GM21367 (cell line): Measurements from ENCODE around the gene PDE6A.

ENCODE experiments used
- ATAC-seq: cut with Tn5 transposase; IDR thresholded peaks from one replicate; pipeline ENCODE4 v1.9.1; 2021; ENCODE audit not compliant: unreplicated experiment

The PDE6A gene

GRCh38 chr5:149944666-149945065 lies at the start of gene PDE6A:
PDE6A (minus strand) TSS chr5:149944793; CDS start chr5:149944673, 120 bp downstream.
- no peak for ATAC-seq

GRCh38 chr5:149993471-149993870 lies 48.9 kb upstream of the PDE6A start:
- ATAC-seq: no peak

DNA sequence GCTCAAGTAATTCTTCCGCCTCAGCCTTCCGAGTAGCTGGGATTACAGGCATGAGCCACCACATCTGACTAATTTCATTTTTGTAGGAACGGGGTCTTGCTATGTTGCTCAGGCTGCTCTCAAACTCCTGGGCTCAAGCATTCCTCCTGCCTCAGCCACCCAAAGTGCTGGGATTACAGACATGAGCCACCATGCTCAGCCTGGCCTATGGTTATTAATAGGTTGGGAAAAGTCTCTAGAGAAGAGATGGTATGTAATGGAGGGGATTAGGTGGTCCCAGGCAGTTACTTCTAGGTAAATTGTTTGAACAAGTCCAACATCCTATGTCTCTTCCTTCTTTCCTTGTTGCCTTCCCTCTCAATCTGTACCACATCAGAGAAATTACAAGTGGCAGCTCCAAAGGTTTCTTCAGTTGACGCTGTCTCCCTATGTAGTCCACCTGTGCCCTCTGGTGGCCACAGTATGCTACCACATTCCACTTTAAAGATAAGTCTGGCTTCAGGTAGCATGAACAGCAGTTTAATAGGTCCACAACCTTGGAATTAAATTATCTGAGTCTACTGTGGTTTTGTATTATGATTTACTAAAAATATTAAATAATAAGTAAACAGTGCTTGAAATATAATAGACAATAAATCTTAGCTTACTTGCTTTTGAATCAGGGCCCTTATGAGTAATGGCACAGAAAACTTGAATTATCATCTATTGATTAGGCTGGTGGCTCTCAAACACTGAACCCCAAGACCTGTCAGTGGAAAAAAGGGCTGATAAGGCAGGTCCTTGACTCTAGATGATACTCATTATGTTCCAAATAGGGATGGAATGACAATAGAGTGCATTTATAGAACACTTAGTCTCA lies 46.2 kb upstream of the PDE6A start:
- peak; percentile 71 for ATAC-seq

DNA sequence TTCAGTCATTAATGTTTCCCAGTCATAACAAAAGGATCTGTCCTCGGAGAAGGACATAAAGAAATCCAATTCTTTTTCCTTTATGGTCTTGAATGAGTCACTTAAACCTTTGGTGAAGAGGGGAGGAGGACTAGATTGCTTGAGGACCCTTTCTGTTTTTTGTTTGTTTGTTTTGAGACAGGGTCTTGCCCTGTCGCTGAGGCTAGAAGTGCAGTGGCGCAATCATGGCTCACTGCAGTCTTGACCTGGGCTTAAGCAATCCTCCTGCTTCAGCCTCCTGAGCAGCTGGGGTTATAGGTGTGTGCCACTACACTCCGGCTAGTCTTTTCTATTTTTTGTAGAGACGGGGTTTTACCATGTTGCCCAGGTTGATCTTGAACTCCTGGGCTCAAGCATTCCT lies 43.5 kb upstream of the PDE6A start:
- ATAC-seq: no peak

DNA sequence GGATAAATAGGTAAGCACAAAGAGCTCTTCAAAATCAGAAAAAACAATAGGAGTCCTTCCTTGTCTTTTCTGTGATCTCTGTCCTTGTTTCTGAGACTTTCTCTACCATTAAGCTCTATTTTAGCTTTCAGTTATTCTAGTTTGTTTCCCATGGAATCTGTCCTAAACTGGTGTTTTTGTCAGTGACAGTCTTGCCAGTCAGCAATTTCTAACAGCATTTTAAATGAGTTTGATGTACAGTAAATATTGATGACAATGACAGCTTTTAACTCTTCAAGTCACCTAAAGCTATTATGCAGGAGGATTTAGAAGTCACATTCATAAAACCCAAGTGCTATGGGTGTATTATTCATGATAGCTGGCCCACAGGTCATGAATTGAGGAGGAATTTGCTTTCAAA lies 37.9 kb upstream of the PDE6A start:
- no peak for ATAC-seq

DNA sequence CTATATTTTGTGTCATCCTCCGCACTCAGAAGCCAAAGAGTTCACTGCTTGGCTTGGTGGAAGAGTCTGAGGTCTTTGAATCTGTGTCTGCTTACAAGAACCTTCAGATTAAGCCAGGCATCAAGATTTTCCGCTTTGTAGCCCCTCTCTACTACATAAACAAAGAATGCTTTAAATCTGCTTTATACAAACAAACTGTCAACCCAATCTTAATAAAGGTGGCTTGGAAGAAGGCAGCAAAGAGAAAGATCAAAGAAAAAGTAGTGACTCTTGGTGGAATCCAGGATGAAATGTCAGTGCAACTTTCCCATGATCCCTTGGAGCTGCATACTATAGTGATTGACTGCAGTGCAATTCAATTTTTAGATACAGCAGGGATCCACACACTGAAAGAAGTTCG lies 36.6 kb upstream of the PDE6A start:
- ATAC-seq: no peak

GRCh38 chr5:149979896-149980295 lies 35.3 kb upstream of the PDE6A start:
- ATAC-seq: no peak

GRCh38 chr5:149975409-149975808 lies 30.8 kb upstream of the PDE6A start:
- no peak for ATAC-seq

DNA sequence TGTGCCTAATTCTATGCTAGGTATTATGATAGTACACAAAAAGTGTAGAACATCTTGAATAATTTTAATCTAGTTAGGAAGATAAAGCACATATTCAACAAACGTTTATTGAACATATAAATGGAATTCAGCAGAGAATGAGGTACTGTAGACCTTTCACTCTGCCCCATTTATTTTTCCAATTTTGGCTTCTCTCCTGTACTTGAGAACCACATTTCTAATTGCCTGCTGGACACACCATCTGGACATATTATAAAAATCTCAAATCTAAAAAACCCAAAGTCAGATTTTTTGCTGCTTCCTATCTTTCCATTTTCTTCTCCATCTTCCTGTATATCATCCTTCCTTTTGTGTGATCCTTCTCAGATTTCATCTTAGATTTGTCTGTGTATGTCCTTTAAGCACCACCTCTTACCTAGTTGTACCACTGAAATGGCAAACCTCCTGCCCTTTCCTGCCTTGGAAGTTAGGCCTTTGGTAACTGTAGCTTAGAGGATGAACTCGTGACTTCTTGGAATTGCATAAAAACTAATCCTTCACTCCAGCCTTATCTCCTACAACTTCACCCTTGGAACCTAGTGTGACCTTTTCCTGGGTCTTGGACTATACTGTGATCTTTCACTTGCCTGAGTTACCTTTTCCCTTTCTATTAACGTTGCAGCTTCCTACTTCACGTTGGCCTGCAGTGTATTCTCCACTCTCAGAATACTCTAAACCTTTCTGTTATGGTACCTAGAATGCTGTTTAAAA lies 24.8 kb upstream of the PDE6A start:
- ATAC-seq: no peak

DNA sequence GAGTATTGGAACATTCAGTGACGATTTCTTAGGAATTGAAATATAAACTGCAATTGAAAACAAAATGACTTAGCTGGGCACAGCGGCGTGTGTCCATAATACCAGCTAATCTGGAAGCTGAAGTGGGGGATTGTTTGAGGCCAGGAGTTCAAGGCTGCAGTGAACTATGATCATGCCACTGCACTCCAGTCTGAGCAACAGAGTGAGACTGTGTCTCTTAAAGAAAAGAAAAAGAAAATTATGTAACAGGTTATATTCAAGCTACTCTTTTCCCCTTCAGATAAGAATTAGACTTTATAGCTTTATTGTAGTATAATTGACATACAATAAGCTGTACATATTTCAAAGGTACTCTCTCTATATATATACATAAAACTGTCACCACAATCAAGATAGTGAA lies 22.4 kb upstream of the PDE6A start:
- no peak for ATAC-seq

DNA sequence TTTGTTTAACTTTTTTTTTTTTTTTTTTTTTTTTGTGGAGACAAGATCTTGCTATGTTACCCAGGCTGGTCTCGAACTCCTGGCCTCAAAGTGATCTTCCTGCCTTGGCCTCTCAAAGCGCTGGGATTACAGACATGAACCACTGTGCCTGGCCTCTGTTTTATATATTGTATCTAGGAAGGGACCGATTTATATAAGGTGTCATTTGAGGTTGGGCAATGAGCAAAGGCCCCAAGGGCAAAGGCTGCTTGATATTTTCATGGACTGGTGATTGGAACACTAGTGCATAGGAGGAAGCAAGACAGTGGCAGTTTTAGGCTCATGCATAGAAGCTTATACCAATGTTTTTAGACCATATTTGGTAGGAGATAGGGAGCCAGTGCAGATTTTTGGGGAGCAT lies 19.1 kb upstream of the PDE6A start:
- ATAC-seq: no peak

- ATAC-seq: no peak
Measured at GRCh38 chr5:149962601-149963300, 18.2 kb upstream of the PDE6A start.

DNA sequence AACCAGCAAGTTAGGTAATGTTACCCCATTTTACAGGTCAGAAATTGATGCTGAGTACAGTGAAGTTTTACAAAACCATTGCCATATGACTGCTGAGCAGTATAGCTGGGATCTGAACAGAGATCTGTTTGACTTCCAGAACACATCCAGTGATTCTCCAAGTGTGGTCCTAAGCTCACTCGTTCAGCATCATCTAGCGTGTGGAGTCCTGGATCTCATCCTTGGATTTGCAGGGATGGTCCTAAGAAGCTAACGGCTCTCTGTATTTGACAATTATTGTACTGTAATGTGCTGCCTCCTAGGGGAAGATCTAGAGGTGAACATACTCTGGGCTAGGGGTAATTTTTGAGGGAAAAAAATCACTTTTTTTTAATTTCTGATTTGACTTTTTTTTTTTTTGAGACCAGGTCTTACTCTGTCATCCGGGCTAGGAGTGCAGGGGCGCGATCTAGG lies 17.4 kb upstream of the PDE6A start:
- ATAC-seq: no peak

DNA sequence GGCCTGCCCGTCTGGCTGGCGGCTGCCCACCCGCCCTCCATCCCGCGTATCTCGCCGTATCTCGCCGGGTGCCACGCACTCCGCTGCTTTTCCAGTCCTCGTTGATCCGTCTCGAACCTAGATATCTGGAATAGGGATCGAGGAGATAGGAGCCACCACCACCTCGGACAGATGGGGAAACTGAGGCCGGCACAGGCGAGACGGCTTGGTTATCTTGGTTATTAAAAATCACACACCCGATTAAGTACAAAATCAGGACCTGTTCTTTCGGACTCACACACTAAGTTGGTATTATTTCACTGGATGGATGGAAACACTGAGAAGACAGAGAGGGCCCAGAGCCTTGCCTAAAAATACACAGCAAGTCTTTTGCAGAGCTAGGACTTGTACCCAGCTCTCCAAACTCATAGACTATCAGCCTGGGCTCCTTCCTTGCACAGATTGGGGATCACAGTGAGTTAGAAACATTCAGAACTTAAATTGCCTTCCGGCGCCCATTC lies 16.6 kb upstream of the PDE6A start:
- ATAC-seq: no peak

GRCh38 chr5:149960272-149961185 lies 15.9 kb upstream of the PDE6A start, which contains the start of gene SLC26A2:
SLC26A2 (plus strand) TSS chr5:149960758; CDS start chr5:149977653, 16,895 bp downstream.
- ATAC-seq: peak; percentile 98

GRCh38 chr5:149959406-149960236 lies 15.0 kb upstream of the PDE6A start:
- ATAC-seq: no peak

GRCh38 chr5:149957855-149958254 lies 13.3 kb upstream of the PDE6A start:
- no peak for ATAC-seq

DNA sequence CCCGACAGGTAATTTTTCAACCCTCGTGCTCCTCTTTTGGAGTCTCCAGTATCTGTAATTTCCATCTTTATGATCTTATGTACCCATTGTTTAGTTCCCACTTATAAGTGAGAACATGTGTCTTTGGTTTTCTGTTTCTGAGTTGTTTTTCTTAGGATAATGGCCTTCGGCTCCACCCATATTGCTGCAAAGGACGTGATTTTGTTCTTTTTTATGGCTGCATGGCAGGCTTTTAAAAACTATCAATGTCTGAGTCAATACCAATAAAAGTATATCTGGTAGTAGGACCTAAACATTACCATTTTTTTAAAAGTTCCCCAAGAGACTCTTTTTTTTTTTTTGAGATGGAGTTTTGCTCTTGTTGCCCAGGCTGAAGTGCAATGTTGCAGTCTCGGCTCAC lies 12.1 kb upstream of the PDE6A start:
- ATAC-seq: no peak

DNA sequence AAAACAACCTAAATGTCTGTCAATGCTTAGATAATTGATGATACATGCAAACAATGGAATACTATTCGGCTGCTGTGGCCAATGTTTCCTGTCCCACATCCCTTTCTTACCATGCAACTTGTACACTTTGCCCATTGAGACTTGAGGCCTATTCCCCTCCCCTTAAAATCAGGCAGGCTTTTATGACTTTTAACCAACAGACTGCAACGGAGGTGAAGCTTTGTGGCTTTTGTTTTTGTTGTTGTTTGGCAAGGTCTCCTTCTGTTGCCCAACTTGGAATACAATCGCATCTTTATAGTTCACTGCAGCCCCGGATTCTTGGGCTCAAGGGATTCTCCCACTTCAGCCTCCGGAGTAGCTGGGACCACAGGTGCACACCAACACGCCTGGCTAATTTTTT lies 10.2 kb upstream of the PDE6A start:
- ATAC-seq: no peak
